ENCODE measurements around the gene ACCS.

ACCS gene

GRCh38 chr11:44065841-44066731, at the start of gene ACCS:
Gene ACCS, plus strand, starts transcription at chr11:44066270. Its CDS starts 1,358 bp downstream, at chr11:44067628.
- peak; percentile 96 for DNase-seq (ENCODE audit: low spot score)

- no peak for DNase-seq (ENCODE audit: low spot score)
Observed at GRCh38 chr11:44016546-44017442, 49.3 kb upstream of the ACCS start.

GRCh38 chr11:44017443-44018126, 48.5 kb upstream of the ACCS start:
- peak; percentile 41 for DNase-seq (ENCODE audit: low spot score)

- peak; percentile 63 for DNase-seq (ENCODE audit: low spot score)
Observed at GRCh38 chr11:44018127-44018521, 47.9 kb upstream of the ACCS start.

GRCh38 chr11:44018829-44019228, 47.2 kb upstream of the ACCS start:
- DNase-seq (ENCODE audit: low spot score), result no peak

- DNase-seq (ENCODE audit: low spot score), result no peak
Observed at GRCh38 chr11:44024977-44025376, 41.1 kb upstream of the ACCS start.

- no peak for DNase-seq (ENCODE audit: low spot score)
Observed at GRCh38 chr11:44025727-44026126, 40.3 kb upstream of the ACCS start.

GRCh38 chr11:44028401-44028800, 37.7 kb upstream of the ACCS start:
- no peak for DNase-seq (ENCODE audit: low spot score)

GRCh38 chr11:44028816-44029506, 37.1 kb upstream of the ACCS start:
- no peak for DNase-seq (ENCODE audit: low spot score)

- DNase-seq (ENCODE audit: low spot score), result no peak
Observed at GRCh38 chr11:44029507-44029845, 36.6 kb upstream of the ACCS start.

- no peak for DNase-seq (ENCODE audit: low spot score)
Observed at GRCh38 chr11:44029977-44030911, 35.8 kb upstream of the ACCS start.

- DNase-seq (ENCODE audit: low spot score), result no peak
Observed at GRCh38 chr11:44030996-44031395, 35.1 kb upstream of the ACCS start.

- DNase-seq (ENCODE audit: low spot score), result no peak
Observed at GRCh38 chr11:44031549-44031948, 34.5 kb upstream of the ACCS start.

- DNase-seq (ENCODE audit: low spot score), result no peak
Observed at GRCh38 chr11:44032299-44033085, 33.6 kb upstream of the ACCS start.

- DNase-seq (ENCODE audit: low spot score), result no peak
Observed at GRCh38 chr11:44033411-44033850, 32.6 kb upstream of the ACCS start.

- DNase-seq (ENCODE audit: low spot score), result no peak
Observed at GRCh38 chr11:44033856-44034255, 32.2 kb upstream of the ACCS start.

GRCh38 chr11:44034639-44035038, 31.4 kb upstream of the ACCS start:
- DNase-seq (ENCODE audit: low spot score), result no peak

- peak; percentile 81 for DNase-seq (ENCODE audit: low spot score)
Observed at GRCh38 chr11:44036811-44037657, 29.0 kb upstream of the ACCS start.

- no peak for DNase-seq (ENCODE audit: low spot score)
Observed at GRCh38 chr11:44037658-44037998, 28.4 kb upstream of the ACCS start.

Data from left forelimb (tissue), 1 donor.